ENCODE measurements around the gene MUC4. TPM values are rescaled to one million over a fixed set of nuclear protein-coding genes. Genes with fewer than 3 reads are reported as not detected.

MUC4 gene
- polyA plus RNA-seq (2011; rRNA removed) (not detected in 2 replicates), polyA minus RNA-seq (2011; rRNA and poly(A)+ RNA removed) (under 0.01 TPM in 2 replicates)

DNA sequence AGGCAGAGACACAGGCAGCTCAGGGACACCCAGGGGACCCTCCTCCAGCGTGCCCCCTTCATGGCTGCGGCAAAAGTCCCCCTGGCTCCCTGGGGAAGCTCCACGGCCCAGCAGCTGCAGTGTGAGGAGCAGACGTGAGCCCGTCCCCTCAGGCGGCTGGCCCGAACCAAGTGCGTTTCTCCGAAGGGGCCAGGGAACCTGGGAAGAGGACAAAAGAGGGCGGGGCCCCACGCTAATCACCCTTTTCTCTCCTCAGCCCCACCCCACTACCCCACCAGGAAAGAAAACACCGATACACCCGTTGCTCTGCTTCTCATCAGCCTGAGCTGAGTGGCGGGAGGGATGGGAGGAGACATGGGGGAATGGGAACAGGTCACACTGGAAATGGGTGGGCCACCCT is at the start of gene MUC4:
Gene MUC4, minus strand, starts transcription at position 174 of the 400 bp plus-strand sequence. Its CDS starts 112 bp downstream, at position 62.
- TF ChIP-seq, protein P1, sequence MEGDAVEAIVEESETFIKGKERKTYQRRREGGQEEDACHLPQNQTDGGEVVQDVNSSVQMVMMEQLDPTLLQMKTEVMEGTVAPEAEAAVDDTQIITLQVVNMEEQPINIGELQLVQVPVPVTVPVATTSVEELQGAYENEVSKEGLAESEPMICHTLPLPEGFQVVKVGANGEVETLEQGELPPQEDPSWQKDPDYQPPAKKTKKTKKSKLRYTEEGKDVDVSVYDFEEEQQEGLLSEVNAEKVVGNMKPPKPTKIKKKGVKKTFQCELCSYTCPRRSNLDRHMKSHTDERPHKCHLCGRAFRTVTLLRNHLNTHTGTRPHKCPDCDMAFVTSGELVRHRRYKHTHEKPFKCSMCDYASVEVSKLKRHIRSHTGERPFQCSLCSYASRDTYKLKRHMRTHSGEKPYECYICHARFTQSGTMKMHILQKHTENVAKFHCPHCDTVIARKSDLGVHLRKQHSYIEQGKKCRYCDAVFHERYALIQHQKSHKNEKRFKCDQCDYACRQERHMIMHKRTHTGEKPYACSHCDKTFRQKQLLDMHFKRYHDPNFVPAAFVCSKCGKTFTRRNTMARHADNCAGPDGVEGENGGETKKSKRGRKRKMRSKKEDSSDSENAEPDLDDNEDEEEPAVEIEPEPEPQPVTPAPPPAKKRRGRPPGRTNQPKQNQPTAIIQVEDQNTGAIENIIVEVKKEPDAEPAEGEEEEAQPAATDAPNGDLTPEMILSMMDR (IDR thresholded peaks at IDR 0.05; ENCODE audit: low read depth, low read length): no peak
- no peak for DNase-seq (ENCODE audit: low read depth, low spot score)
- H3K9me3 ChIP-seq (ENCODE audit: control insufficient read depth, insufficient read depth, low read length): peaks cover 6% of the 10 kb centered on the region; the same call in 1 of the 2 replicates
- H3K27ac ChIP-seq (ENCODE audit: low read depth, low read length): no peak within 1 kb of the TSS
- peaks cover 27% of the 10 kb centered on the region for H3K27me3 ChIP-seq (ENCODE audit: control insufficient read depth, insufficient read depth, low read length)
- CTCF ChIA-PET: no interaction called here
- POLR2A ChIA-PET: no interaction called here
- no peak within 1 kb of the TSS for H3K4me3 ChIP-seq (ENCODE audit: low read depth, low read length)

DNA sequence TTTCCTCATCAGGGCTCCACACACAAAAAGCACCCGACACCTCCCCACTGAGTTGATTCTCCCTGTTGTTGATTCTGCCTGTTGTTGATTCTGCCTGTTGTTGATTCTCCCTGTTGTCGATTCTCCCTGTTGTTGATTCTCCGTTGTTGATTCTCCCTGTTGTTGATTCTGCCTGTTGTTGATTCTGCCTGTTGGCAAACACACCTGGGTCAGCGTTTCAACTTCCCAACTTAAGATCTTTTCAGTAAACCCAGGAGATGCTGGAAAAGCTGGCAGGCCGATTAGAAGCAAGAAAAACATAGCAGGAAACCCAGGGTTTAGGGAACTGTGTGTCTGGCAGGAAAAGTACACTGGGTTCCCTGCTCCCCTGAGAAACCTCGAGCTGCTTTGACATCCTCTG is 48.7 kb upstream of the MUC4 start:
- POLR2A ChIA-PET: no interaction called here

DNA sequence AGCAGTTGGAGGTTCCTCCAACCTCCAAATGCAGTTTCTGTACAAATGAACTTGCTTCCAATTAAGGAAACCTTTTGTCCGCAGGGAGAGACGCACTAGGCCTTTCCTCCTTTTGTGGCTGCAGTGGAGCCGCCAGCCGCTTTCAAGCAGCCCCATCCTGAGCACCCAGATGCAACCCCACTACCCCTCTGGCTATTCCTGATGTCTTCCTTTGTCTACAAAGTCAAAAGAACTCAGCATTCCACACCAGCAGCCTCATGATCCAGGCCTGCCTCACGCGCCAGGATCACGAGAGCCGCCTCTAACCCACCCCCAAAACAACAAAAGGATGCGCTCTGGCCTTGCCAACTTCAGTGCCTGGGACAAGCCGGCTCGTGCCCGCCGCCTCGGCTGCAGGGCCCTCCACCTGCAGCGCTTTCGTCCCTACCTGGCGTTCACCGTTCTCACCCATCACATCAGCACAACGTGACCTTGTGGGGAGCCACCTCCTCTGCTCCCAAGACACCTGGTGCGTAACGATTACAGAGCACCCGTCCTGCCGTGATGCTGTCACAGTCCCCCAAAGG is 48.2 kb upstream of the MUC4 start:
- no peaks in the 10 kb centered on the region; the same call in 1 of the 2 replicates for H3K9me3 ChIP-seq (ENCODE audit: control insufficient read depth, insufficient read depth, low read length)
- H3K27ac ChIP-seq (ENCODE audit: low read depth, low read length): no peak overlapping the region
- ChIA-PET POLR2A (interaction anchor here (0.8 kb wide), 1 partner anchor 31 kb away, joined by 3 read pairs; no protein-coding TSS in a partner anchor), CTCF (interaction anchor here (0.8 to 11.1 kb wide), 16 partner anchors 9 to 65 kb away, joined by 3 to 143 read pairs (median 8); no protein-coding TSS in a partner anchor)
- TF ChIP-seq, protein P1 (IDR thresholded peaks at IDR 0.05; ENCODE audit: low read depth, low read length): no peak
- H3K4me3 ChIP-seq (ENCODE audit: low read depth, low read length): no peak overlapping the region
- H3K27me3 ChIP-seq (ENCODE audit: control insufficient read depth, insufficient read depth, low read length): no peaks in the 10 kb centered on the region
- DNase-seq (ENCODE audit: low read depth, low spot score): no peak

More for the DNA sequence above, 48.7 kb upstream of the MUC4 start:
- Histone ChIP-seq H3K4me3 (ENCODE audit: low read depth, low read length) (no peak overlapping the region), H3K27me3 (ENCODE audit: control insufficient read depth, insufficient read depth, low read length) (no peaks in the 10 kb centered on the region), H3K27ac (ENCODE audit: low read depth, low read length) (no peak overlapping the region), H3K9me3 (ENCODE audit: control insufficient read depth, insufficient read depth, low read length) (no peaks in the 10 kb centered on the region; the same call in 1 of the 2 replicates)
- CTCF ChIA-PET: interaction anchor here (1.6 to 3.9 kb wide), 7 partner anchors 8 to 55 kb away, joined by 5 to 131 read pairs (median 17); no protein-coding TSS in a partner anchor
- no peak for DNase-seq (ENCODE audit: low read depth, low spot score)
- TF ChIP-seq, protein P1 (IDR thresholded peaks at IDR 0.05; ENCODE audit: low read depth, low read length): no peak

DNA sequence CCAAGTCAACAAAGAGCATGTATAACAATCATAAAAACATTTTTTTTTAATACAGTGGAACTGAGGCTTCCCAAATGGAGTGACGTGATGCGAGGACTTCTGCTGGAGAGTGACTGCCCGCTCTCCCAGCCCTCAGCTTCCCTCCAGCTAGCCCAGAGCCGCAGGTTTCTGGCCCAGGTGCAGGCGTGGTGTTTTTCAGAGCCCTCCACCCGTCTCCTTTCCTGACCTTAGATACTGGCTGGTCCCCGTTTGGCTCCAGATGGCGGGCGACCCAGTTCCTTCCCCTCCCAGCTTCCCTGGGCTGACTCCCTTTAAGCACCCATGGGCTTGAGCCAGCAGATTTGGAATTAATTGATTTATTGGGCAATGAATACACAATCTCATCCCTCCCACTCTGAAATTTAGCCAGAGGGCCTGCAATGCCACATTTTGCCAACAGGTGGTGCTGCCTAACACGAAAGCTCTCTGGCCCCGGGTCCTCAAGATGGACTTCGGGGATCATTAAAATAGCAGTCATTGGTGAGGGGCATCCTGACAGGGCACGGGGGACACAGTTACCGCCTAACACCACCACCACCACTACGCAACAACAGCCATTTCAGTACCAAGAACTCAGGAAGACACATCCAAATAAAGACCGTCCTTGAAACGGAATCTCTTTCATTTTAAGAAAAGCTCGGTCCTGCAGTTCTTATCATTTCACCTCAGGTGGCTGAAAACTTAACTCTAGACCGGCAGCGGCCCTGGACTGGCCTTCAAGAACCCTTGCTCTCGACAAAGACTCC is 47.5 kb upstream of the MUC4 start:
- Histone ChIP-seq H3K27ac (ENCODE audit: low read depth, low read length) (no peak overlapping the region), H3K27me3 (ENCODE audit: control insufficient read depth, insufficient read depth, low read length) (no peaks in the 10 kb centered on the region), H3K4me3 (ENCODE audit: low read depth, low read length) (no peak overlapping the region), H3K9me3 (ENCODE audit: control insufficient read depth, insufficient read depth, low read length) (no peaks in the 10 kb centered on the region; the same call in 1 of the 2 replicates)
- ChIA-PET POLR2A (interaction anchor here (0.8 kb wide), 1 partner anchor 32 kb away, joined by 3 read pairs; no protein-coding TSS in a partner anchor), CTCF (interaction anchor here (0.7 to 11.1 kb wide), 17 partner anchors 9 to 120 kb away, joined by 3 to 143 read pairs (median 5); no protein-coding TSS in a partner anchor)
- DNase-seq (ENCODE audit: low read depth, low spot score): peak; percentile 41
- TF ChIP-seq, protein P1 (IDR thresholded peaks at IDR 0.05; ENCODE audit: low read depth, low read length): peak; percentile 98
